Left colon (tissue), 2 donors: ENCODE measurements around the gene TSSK6. TPM values are rescaled to one million over a fixed set of nuclear protein-coding genes. Genes with fewer than 3 reads are reported as not detected.
A peak's percentile ranks its signal among the peaks of the same experiment; 100 is the strongest.

Experiments
- ATAC-seq: fragments of 200-7000 bp; cut with Tn5 transposase; one replicate; pipeline ENCODE4 v1.9.1; 2020; ENCODE audit warnings: mild to moderate bottlenecking, moderate library complexity
- DNase-seq, 2 donors: peaks; one replicate each; pipeline ENCODE4 v3.0.0-alpha.2; 2020
- intact Hi-C, 2 donors: fragments of 100-400 bp; cut with DNase I in 1 of 2; cut with micrococcal nuclease in 1 of 2; formaldehyde crosslinking; loops; one replicate each; pipeline versions ENCODE4 v1.11.2 to v1.14.0; 2022; cut with DNase I, micrococcal nuclease
- total RNA-seq, 2 donors: library from RNA; stranded (reverse); fragmentation: NEBNext Ultra II Directional; extraction: Animal tissue kit (Norgen Biotek cat#: 25700); gene quantifications; one replicate each; pipeline ENCODE4 v1.2.1, GENCODE V29; 2021
- donor health status: DM: no; HTN: no; CAD: no.
- donor health status: DM: yes; HTN: yes; CAD: no.

The TSSK6 gene
- total RNA-seq, 2 donors from 2014 or later: 1.6 to 2.8 TPM

DNA sequence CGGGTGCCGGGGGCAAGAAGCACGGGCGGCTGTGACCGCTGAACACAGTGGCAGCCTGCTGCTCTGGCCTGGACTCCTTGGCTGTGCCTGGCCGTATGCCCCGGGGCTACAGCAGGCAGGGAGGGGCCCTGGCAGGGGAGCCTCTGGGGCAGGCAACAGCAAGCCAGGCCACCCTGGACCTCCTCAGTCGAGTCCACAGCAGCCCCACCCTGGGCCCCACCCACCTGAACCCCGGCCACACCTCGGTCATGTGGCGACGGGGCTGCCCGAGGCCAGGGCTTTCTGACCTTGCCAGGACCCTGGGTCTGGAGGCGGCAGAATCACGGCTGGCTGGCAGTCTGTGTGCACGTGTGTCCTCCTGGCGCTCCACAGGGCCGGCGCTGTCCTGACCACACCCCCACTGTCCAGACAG, 31.4 kb upstream of the TSSK6 start:
- ATAC-seq (peak; percentile 42), DNase-seq (no peak)
- intact Hi-C loops: no loop called here

DNA sequence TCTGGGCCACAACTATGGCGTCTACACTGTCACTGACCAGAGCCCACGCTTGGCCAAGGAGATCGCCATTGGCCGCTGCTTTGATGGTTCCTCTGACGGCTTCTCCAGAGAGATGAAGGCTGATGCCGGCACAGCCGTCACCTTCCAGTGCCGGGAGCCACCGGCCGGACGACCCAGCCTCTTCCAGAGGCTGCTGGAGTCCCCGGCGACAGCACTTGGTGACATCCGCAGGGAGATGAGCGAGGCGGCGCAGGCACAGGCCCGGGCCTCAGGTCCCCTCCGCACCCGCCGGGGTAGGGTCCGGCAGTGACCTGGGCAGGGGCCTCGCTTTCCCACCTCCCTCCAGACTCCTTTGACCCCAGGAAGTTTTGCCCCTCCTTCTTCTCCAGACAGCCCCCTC, 30.4 kb upstream of the TSSK6 start:
- DNase-seq (no peak), ATAC-seq (no peak)
- intact Hi-C loops: no loop called here

GRCh38 chr19:19544954-19545591, 29.7 kb upstream of the TSSK6 start:
- ATAC-seq: no peak
- no peak for DNase-seq
- intact Hi-C loops: no loop called here

GRCh38 chr19:19544257-19544953, 29.1 kb upstream of the TSSK6 start:
- intact Hi-C loops: no loop called here
- ATAC-seq (no peak), DNase-seq (no peak)

GRCh38 chr19:19543640-19544039, 28.3 kb upstream of the TSSK6 start:
- no peak for DNase-seq
- ATAC-seq: no peak
- intact Hi-C loops: no loop called here

GRCh38 chr19:19543101-19543500, 27.8 kb upstream of the TSSK6 start:
- ATAC-seq: no peak
- DNase-seq: no peak
- intact Hi-C loops: no loop called here

DNA sequence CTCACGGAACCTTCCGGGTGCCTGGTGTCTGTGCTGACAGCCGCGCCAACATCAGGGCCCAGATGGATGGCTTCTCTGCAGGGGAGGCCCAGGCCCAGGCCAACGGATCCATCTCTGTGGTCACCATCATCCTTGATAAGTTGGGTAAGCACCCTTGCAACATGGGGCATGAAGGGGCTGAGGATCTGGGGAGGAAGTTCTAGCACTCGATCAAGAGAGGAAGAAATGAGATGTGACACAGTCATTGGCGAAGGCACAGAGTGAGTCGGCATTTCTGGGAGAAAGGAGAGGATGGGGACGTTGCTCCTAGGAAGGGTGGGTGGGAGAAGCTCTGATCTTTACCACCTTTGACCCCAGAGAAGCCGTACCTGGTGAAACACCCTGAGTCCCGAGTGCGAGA, 27.2 kb upstream of the TSSK6 start:
- ATAC-seq: no peak
- intact Hi-C loops: no loop called here
- no peak for DNase-seq

GRCh38 chr19:19541616-19542015, 26.3 kb upstream of the TSSK6 start:
- ATAC-seq (no peak), DNase-seq (no peak)
- intact Hi-C loops: no loop called here

DNA sequence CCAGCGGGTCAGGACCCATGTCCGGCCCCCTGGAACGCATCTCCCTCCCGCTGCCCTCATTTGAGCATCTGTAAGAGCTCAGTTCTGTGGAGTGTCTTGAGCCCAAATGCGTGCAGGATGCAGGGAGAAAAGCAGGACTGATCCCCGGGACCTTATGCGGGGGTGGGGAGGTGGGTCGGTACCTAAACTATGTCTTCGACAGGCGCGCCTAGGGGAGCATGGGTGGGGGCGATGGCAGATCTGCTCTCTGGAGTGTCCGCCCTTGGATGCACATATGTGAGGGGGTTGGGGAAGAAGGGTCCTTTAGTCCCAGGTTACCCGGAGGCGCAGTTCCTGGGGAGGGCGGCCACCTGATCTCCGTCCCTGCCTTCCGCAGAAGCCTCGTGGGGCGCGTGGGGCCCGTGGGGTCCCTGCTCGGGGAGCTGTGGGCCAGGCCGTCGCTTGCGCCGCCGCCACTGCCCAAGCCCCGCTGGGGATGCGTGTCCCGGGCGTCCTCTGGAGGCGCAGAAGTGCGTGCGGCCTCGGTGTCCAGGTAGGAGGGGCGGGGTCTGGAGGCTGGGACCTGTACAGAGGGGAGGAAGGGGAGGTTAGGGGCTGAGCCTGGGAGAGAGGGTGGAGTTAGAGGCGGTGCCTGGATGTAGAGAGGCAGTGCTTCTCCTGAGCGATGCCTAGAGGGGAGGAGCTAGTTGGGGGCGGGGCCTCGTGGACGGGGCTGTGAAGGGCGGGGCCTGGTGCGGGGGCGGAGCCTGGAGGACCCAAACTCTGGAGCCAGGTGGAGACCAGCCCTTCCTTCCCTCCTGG, 25.6 kb upstream of the TSSK6 start:
- DNase-seq (peak; percentile 69 to 77), ATAC-seq (peak; percentile 69)
- intact Hi-C loops: no loop called here

DNA sequence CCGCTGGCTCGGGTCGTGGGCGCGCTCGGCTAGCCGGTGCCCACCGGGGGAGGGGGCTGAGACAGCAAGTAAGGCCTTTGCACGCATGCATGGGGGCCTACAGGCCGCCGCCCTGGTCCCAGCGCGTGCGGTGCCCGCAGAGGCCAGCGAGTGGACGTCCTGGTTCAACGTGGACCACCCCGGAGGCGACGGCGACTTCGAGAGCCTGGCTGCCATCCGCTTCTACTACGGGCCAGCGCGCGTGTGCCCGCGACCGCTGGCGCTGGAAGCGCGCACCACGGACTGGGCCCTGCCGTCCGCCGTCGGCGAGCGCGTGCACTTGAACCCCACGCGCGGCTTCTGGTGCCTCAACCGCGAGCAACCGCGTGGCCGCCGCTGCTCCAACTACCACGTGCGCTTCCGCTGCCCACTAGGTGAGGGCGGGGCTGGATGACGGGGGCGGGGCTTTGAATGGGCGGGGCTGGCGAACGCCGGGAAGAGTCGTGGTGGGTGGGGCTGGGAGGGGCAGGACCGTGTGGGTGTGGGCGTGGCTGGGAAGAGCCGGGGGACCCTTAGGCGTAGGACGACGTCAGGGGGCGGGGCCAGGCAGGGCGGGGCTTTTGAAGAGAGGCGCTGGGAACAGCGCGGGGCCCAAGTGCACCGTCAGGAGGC, 24.8 kb upstream of the TSSK6 start:
- ATAC-seq (peak; percentile 57), DNase-seq (peak; percentile 74 to 83)
- intact Hi-C loops: no loop called here

- intact Hi-C loops: loop anchor here (5.0 to 10.0 kb wide), 2 partner anchors 103 to 415 kb away; partner anchors contain the start of gene GMIP (in 1 of the 2)
- DNase-seq (no peak), ATAC-seq (no peak)
Measured at GRCh38 chr19:19539698-19540063, 24.3 kb upstream of the TSSK6 start.

- ATAC-seq: no peak
- intact Hi-C loops: loop anchor here (5.0 to 10.0 kb wide), 2 partner anchors 104 to 416 kb away; partner anchors contain the start of gene GMIP (in 1 of the 2)
- DNase-seq: no peak
Measured at GRCh38 chr19:19538785-19539166, 23.4 kb upstream of the TSSK6 start.

DNA sequence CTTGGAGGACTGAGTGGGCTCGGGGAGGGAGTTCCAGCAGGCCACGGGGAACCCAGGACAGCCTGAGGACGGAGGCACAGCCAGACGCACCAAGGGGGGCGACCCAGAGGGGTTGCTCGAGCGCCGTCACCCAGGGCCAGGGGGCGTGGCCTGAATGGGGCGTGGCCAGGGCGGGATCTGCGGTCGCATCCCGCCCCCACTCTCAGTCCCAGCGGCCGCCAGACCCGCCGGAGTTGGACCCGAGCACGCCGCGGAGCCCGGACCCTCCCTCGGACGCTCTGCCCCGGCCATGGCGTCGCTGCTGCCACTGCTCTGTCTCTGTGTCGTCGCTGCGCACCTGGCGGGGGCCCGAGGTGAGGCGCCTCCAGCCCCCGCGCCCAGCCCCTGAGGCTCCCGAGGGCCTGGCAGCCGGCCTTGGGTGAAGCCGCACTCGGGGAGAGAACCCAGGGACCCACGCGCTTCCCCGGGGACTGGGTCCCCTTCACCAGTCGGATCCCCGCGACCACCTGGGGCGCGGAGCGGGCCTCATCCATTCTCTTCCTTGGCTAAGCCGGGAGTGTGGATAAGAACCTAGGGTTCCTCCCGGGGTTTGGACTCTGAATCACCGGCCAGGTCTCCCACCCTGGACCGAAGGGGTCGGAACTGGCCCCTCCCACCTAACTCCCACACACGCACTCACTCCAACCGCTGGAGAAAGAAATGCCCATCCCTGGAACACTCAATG, 22.9 kb upstream of the TSSK6 start, which contains the start of gene CILP2:
Gene CILP2 (plus strand): TSS at position 205 of the 724 bp plus-strand sequence. CDS start 85 bp downstream, at position 290.
- DNase-seq (peak in 1 of 2 donors; percentile 67), ATAC-seq (peak; percentile 32)
- intact Hi-C loops: loop anchor here (5.0 to 10.0 kb wide), 2 partner anchors 104 to 417 kb away; partner anchors contain the start of gene GMIP (in 1 of the 2)

DNA sequence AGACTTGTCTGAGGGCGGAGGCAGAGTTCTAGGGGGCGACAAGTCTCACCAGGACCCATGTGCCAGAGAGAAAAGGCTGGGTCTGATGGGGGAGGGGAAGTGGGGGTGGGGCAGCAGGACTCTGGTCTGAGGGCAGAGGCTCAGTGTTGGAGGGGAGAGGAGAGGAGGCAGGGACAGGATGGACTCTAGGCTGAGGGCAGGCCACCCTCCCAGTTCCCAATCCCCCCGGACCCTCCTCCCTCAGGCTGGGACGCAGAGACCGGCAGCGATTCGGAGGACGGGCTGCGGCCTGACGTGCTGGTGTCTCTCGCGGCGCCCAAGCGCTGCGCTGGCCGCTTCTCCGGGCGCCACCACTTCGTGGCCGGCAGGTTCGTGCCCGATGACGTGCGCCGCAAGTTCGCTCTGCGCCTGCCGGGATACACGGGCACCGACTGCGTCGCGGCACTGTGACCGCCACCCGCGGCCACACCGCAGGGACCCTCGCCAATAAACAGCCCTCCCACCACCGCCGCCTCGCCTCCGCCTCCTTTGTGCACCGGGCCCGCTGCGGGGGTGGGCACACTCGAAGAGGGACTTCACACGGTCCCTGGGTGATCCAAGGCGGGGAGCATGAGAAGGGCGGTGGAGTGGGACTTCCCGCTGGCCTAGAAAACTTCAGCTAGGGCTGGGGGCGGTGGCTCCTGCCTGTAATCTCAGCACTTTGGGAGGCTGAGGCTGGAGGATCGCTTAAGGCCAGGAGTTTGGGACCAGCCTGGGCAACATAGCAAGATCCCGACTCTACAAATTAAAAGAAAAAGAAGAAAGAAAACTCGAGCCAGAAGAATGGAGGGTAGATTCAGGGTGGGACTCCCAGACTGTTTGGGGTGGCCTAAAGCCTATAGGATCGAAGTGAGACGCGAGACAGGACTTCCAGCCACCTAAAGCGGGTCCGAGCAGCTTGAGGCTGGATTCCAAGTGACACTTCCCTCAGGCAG, 22.0 kb upstream of the TSSK6 start:
- intact Hi-C loops: loop anchor here (5.0 to 10.0 kb wide), 2 partner anchors 105 to 417 kb away; partner anchors contain the start of gene GMIP (in 1 of the 2)
- peak; percentile 34 for ATAC-seq
- DNase-seq: no peak

GRCh38 chr19:19535311-19536191, 20.2 kb upstream of the TSSK6 start:
- no peak for DNase-seq
- intact Hi-C loops: loop anchor here (5.0 to 10.0 kb wide), 2 partner anchors 107 to 419 kb away; partner anchors contain the start of gene GMIP (in 1 of the 2)
- ATAC-seq: no peak
